GM23338 (cell line): ENCODE data around the gene WSCD1.

ENCODE experiments used
- EZH2 ChIP-seq: fragments of 200-600 bp; sonication (generic); IDR thresholded peaks from one replicate; pipeline ENCODE4 v1.8.0; 2017; ENCODE audit warnings: antibody characterized with exemption, mild to moderate bottlenecking, low read depth; ENCODE audit not compliant: unreplicated experiment
- POLR2AphosphoS5 ChIP-seq: IDR thresholded peaks from 2 replicates; pipeline ENCODE4 v1.6.1; 2016; ENCODE audit warnings: antibody characterized with exemption, low read depth
- TF ChIP-seq, protein P1 (sequence below), 2 experiments: fragments of 200-600 bp in 1 of 2; sonication (generic) in 1 of 2; conservative IDR thresholded peaks; 2 replicates each; pipeline versions ENCODE4 v1.5.1 to v1.6.1; 2016 to 2017; ENCODE audit warnings: antibody characterized with exemption in 2 of 2, low read depth in 2 of 2, mild to moderate bottlenecking in 2 of 2, moderate library complexity in 1 of 2

DNA sequence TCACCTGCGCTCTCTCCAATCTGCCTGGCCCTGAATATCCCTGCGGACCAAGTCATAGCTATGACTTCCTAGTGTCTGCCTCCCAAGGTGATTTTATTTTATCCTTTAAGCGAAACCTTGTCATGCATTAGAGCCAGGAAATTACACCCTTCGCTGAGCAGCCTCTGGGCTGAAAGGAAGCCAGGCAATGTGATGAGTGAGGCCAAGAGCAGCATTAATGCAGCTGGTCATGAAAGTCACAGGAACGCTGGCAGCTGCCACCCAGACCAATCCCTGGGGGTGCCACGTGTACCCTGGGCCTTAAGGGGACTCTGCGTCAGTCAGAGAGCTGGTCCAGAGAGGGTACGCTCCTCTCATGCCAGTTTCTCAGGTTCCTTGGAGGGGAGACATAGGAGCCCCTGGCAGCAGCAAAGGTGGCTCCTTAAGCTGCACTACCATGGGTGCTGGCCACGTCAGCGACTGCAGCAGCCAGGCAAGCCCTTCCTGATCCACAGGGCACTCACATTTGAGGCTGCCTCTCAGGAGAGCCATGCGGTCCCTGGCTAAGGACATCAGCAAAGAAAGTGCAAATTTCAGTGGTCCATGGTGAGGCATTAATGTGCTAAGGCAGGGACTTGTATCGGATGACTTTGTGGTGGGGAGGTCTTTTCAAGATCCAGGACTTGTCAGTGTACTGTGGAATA, 42.7 kb upstream of the WSCD1 start:
- TF ChIP-seq, protein P1, sequence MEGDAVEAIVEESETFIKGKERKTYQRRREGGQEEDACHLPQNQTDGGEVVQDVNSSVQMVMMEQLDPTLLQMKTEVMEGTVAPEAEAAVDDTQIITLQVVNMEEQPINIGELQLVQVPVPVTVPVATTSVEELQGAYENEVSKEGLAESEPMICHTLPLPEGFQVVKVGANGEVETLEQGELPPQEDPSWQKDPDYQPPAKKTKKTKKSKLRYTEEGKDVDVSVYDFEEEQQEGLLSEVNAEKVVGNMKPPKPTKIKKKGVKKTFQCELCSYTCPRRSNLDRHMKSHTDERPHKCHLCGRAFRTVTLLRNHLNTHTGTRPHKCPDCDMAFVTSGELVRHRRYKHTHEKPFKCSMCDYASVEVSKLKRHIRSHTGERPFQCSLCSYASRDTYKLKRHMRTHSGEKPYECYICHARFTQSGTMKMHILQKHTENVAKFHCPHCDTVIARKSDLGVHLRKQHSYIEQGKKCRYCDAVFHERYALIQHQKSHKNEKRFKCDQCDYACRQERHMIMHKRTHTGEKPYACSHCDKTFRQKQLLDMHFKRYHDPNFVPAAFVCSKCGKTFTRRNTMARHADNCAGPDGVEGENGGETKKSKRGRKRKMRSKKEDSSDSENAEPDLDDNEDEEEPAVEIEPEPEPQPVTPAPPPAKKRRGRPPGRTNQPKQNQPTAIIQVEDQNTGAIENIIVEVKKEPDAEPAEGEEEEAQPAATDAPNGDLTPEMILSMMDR (conservative IDR thresholded peaks at IDR 0.05; ENCODE audit: low read depth in 2 of 2) = no peak
- TF ChIP-seq EZH2 (no peak), POLR2AphosphoS5 (no peak)
